ENCODE results near the gene PPP1R37. TPM values are rescaled to one million over a fixed set of nuclear protein-coding genes. Genes with fewer than 3 reads are reported as not detected.

PPP1R37 gene
- total and polyA plus RNA-seq, 2 donors (not counting 1 experiment from before 2014, with no cell fraction given) = 11.3 to 36.0 TPM

DNA sequence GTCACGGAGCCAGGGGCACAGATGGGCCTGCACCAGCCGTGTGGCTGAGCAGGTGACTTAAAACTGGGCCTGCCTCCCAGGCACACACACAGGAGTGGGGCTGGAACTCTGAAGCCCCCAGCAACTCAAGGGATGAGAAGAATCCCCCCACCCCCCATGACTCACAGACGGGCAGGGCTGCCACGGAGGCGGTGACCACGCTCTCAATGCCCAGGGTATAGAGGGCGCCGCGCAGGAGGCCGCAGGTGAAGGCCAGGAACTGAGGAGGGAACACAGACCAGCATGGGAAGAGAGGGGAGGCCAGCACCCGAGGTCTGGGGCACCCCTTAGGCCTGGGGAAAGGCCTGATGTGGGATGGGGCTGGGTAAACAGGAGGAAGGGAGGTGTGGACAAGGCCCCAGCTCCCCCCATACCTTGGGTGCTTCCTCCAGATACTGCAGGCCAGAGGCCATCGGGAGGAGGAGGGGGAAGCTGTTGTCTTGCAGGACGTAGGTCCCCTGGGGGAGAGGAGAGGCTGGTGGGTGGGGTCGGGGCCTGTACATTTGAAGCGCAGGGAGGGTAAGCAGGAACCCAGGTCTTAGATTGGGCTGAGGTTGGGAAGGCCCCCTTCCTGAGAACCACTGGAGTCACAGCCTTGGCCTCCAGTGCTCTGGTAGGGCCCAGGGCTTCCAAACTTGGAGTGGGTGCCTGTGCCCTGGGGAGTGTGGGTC, 70.9 kb downstream of the PPP1R37 start:
- H3K4me3 ChIP-seq (replicated peaks in 1 of 4; ENCODE audit: control extremely low read depth in 1 of 4, insufficient read depth in 1 of 4, low read depth in 3 of 4, low read length in 4 of 4) = no peak overlapping the region
- H2AFZ ChIP-seq (ENCODE audit: low read length) = no peak overlapping the region
- H3K9ac ChIP-seq (ENCODE audit: insufficient read depth, low read length) = no peak overlapping the region
- no peaks in the 10 kb centered on the region for H3K36me3 ChIP-seq (ENCODE audit: control insufficient read depth, insufficient read depth, low read length)
- H4K20me1 ChIP-seq (ENCODE audit: control insufficient read depth, extremely low read depth, insufficient read depth, low read length) = no peaks in the 10 kb centered on the region
- no peaks in the 10 kb centered on the region for H3K4me1 ChIP-seq (ENCODE audit: control insufficient read depth, extremely low read depth, insufficient read depth, low read length)
- H3K27me3 ChIP-seq (ENCODE audit: control insufficient read depth, insufficient read depth, low read length) = peaks cover 6% of the 10 kb centered on the region
- H3K27ac ChIP-seq (ENCODE audit: insufficient read depth, low read length) = no peak overlapping the region
- TF ChIP-seq, protein P1, sequence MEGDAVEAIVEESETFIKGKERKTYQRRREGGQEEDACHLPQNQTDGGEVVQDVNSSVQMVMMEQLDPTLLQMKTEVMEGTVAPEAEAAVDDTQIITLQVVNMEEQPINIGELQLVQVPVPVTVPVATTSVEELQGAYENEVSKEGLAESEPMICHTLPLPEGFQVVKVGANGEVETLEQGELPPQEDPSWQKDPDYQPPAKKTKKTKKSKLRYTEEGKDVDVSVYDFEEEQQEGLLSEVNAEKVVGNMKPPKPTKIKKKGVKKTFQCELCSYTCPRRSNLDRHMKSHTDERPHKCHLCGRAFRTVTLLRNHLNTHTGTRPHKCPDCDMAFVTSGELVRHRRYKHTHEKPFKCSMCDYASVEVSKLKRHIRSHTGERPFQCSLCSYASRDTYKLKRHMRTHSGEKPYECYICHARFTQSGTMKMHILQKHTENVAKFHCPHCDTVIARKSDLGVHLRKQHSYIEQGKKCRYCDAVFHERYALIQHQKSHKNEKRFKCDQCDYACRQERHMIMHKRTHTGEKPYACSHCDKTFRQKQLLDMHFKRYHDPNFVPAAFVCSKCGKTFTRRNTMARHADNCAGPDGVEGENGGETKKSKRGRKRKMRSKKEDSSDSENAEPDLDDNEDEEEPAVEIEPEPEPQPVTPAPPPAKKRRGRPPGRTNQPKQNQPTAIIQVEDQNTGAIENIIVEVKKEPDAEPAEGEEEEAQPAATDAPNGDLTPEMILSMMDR (conservative IDR thresholded peaks at IDR 0.05 in 1 of 2, IDR thresholded peaks at IDR 0.05 in 1 of 2; ENCODE audit: low read depth in 1 of 2, low read length in 2 of 2) = no peak
- no peak for TF ChIP-seq EZH2 (IDR thresholded peaks at IDR 0.05; ENCODE audit: low read length, missing control alignments)
- H3K79me2 ChIP-seq (ENCODE audit: control insufficient read depth, insufficient read depth, low read length) = no peaks in the 10 kb centered on the region
- H3K4me2 ChIP-seq (ENCODE audit: extremely low read depth, insufficient read depth, low read length) = peak overlapping the region; percentile 13
- H3K9me3 ChIP-seq (ENCODE audit: control insufficient read depth, insufficient read depth, low read depth, low read length) = no peaks in the 10 kb centered on the region
- DNase-seq (ENCODE audit: low read depth in 2 of 2) = no peak

DNA sequence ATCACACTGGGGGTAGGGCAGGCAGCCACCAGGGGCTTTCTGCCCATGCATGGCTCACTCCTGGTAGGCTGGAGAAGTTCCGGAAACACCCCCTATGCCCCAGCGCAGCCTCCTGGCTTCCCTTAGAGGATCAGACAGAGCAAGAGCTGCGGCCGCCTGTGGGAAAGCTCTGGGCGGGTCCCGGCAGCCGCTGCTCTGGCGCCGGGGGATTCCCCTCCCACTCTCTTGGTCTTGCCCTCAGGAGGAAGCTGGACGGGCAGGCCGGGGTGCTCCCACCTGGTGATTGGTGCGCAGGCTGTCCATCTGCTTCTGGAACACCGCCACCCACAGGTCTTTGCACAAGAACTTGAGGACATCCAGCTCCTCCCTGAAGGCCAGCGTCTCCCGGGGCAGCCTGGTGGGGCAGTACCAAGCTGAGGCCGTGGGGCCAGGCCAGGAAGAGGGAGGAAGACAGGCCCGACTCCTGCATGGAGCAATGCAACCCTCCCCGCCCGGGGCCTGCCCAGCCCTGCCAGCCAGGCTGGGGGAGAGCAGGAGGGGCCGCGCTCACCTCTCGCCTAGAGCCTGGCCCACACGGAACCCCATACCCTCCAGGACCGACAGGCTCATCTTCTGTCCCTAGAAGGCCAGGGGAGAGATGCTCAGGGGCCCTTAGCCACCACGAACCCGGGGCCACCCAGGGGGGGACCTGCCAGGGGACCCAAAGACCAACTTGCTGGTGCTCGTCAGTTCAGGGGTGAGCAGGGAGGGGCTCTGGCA, 71.8 kb downstream of the PPP1R37 start:
- Histone ChIP-seq H3K9ac (ENCODE audit: insufficient read depth, low read length) (no peak overlapping the region), H3K4me2 (ENCODE audit: extremely low read depth, insufficient read depth, low read length) (peak overlapping the region; percentile 13), H3K4me1 (ENCODE audit: control insufficient read depth, extremely low read depth, insufficient read depth, low read length) (no peaks in the 10 kb centered on the region), H3K36me3 (ENCODE audit: control insufficient read depth, insufficient read depth, low read length) (no peaks in the 10 kb centered on the region), H3K27ac (ENCODE audit: insufficient read depth, low read length) (no peak overlapping the region), H4K20me1 (ENCODE audit: control insufficient read depth, extremely low read depth, insufficient read depth, low read length) (no peaks in the 10 kb centered on the region), H3K79me2 (ENCODE audit: control insufficient read depth, insufficient read depth, low read length) (no peaks in the 10 kb centered on the region), H2AFZ (ENCODE audit: low read length) (no peak overlapping the region), H3K9me3 (ENCODE audit: control insufficient read depth, insufficient read depth, low read depth, low read length) (no peaks in the 10 kb centered on the region), H3K4me3 (replicated peaks in 1 of 4; ENCODE audit: control extremely low read depth in 1 of 4, insufficient read depth in 1 of 4, low read depth in 3 of 4, low read length in 4 of 4) (no peak overlapping the region), H3K27me3 (ENCODE audit: control insufficient read depth, insufficient read depth, low read length) (peaks cover 6% of the 10 kb centered on the region)
- peak; percentile 47 to 68 for DNase-seq (ENCODE audit: low read depth in 2 of 2)
- TF ChIP-seq, protein P1 (conservative IDR thresholded peaks at IDR 0.05 in 1 of 2, IDR thresholded peaks at IDR 0.05 in 1 of 2; ENCODE audit: low read depth in 1 of 2, low read length in 2 of 2) = no peak
- TF ChIP-seq EZH2 (IDR thresholded peaks at IDR 0.05; ENCODE audit: low read length, missing control alignments) = no peak

DNA sequence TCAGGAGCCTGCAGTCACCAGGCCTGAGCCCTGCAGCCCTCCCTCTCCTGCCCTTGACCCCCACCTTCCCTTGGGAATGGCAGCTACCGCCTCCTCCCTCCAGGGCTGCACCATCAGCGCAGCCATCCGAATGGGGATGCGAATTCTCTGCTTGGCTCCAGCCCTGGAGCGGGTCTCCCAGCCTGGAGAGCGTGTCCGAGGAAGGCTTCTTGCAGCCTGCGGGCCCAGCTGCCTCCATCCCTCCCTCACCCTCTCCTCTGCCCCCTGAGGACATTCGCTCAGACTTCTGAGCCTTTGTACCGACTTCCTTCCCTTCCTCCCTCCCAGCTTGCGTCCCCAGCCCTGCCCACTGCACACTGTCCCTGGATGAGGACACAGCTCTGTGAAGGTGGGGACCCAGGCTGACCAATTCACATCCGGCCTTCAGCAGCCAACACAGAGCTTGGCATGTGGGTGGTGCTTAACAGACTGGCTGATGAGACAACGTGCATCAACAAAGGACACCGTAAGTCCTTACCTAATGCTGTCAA, 73.8 kb downstream of the PPP1R37 start:
- Histone ChIP-seq H2AFZ (ENCODE audit: low read length) (no peak overlapping the region), H3K27ac (ENCODE audit: insufficient read depth, low read length) (no peak overlapping the region), H3K36me3 (ENCODE audit: control insufficient read depth, insufficient read depth, low read length) (no peaks in the 10 kb centered on the region), H3K4me2 (ENCODE audit: extremely low read depth, insufficient read depth, low read length) (no peak overlapping the region), H3K4me1 (ENCODE audit: control insufficient read depth, extremely low read depth, insufficient read depth, low read length) (no peaks in the 10 kb centered on the region), H3K9me3 (ENCODE audit: control insufficient read depth, insufficient read depth, low read depth, low read length) (no peaks in the 10 kb centered on the region), H3K9ac (ENCODE audit: insufficient read depth, low read length) (no peak overlapping the region), H3K4me3 (replicated peaks in 1 of 4; ENCODE audit: control extremely low read depth in 1 of 4, insufficient read depth in 1 of 4, low read depth in 3 of 4, low read length in 4 of 4) (no peak overlapping the region), H3K27me3 (ENCODE audit: control insufficient read depth, insufficient read depth, low read length) (no peaks in the 10 kb centered on the region), H3K79me2 (ENCODE audit: control insufficient read depth, insufficient read depth, low read length) (no peaks in the 10 kb centered on the region), H4K20me1 (ENCODE audit: control insufficient read depth, extremely low read depth, insufficient read depth, low read length) (no peaks in the 10 kb centered on the region)
- TF ChIP-seq EZH2 (IDR thresholded peaks at IDR 0.05; ENCODE audit: low read length, missing control alignments) = no peak
- TF ChIP-seq, protein P1 (conservative IDR thresholded peaks at IDR 0.05 in 1 of 2, IDR thresholded peaks at IDR 0.05 in 1 of 2; ENCODE audit: low read depth in 1 of 2, low read length in 2 of 2) = no peak
- DNase-seq (ENCODE audit: low read depth in 2 of 2) = no peak

Measured in fibroblast of lung (primary cell).